RWPE2 (cell line): Measurements from ENCODE around the gene UTRN.
A peak's percentile ranks its signal among the peaks of the same experiment; 100 is the strongest.

Source experiments
- ATAC-seq: fragments of 200-7000 bp; cut with Tn5 transposase; 3 replicates; pipeline ENCODE4 v1.9.1; 2021; ENCODE audit warnings: low read depth
- DNase-seq: peaks from one replicate; pipeline ENCODE4 v3.0.0-alpha.2; 2020; ENCODE audit warnings: low spot score
- H3K27ac ChIP-seq: fragments of 450-650 bp; 2 replicates; pipeline ENCODE4 v1.5.1; 2017; ENCODE audit warnings: mild to moderate bottlenecking; ENCODE audit not compliant: poor library complexity, severe bottlenecking
- H3K27me3 ChIP-seq: fragments of 250-450 bp; sonication (Bioruptor Pico); 2 replicates; pipeline ENCODE4 v1.5.1; 2021; ENCODE audit warnings: mild to moderate bottlenecking, moderate library complexity; ENCODE audit not compliant: insufficient read depth, poor library complexity, severe bottlenecking
- H3K36me3 ChIP-seq: fragments of 250-450 bp; sonication (Bioruptor Pico); 2 replicates; pipeline ENCODE4 v1.5.1; 2020; ENCODE audit warnings: low read depth, mild to moderate bottlenecking, moderate library complexity
- H3K4me1 ChIP-seq: fragments of 250-450 bp; sonication (Bioruptor Pico); 2 replicates; pipeline ENCODE4 v1.5.1; 2021; ENCODE audit warnings: mild to moderate bottlenecking, moderate library complexity; ENCODE audit not compliant: insufficient read depth, poor library complexity, severe bottlenecking
- H3K4me3 ChIP-seq: fragments of 250-450 bp; sonication (Bioruptor Pico); 2 replicates; pipeline ENCODE4 v1.5.1; 2021; ENCODE audit warnings: mild to moderate bottlenecking, moderate library complexity; ENCODE audit not compliant: severe bottlenecking
- H3K9me3 ChIP-seq: fragments of 250-450 bp; sonication (Bioruptor Pico); 2 replicates; pipeline ENCODE4 v1.5.1; 2021; ENCODE audit warnings: mild to moderate bottlenecking, moderate library complexity; ENCODE audit not compliant: severe bottlenecking
- TF ChIP-seq, protein P1 (sequence below): fragments of 450-650 bp; IDR thresholded peaks from one replicate; pipeline ENCODE4 v1.5.1; 2017; ENCODE audit warnings: mild to moderate bottlenecking, moderate library complexity; ENCODE audit not compliant: poor library complexity, severe bottlenecking

The UTRN gene

DNA sequence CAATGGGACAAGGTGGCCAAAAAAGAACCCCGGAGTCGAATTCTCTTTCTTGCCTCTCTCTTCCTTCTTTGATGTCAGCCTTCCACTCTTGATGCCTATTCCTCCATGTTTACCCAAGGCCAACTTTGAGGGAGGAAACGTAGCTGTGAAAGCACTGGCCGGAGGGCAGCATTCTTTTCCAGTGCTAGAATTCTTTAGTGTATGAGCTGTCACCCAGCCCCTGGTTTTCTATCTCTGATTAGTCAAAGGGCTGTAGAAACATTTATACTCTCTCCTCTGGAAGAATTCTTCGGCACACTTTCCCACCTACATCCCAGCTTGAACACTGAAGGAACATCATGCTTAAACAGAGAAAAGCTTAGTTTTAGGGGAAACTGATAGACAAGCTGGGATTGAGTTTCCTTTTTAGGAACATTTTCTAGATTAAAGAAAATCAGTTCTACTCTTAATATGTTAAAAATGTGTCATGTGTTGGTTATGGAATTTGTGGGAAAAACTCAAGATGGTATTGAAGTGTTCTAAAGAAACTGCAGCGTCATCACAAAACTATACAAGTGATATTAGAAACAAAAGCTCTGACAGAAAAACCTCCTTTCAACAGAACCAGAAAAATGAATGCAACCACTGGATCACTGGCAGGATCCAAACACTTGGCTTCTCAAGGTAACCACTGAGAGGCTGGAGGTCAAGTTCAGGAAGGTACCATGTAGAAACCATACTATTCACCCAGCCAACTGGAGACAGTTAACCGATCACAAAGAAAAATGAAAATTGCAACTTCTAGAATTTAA lies 20.7 kb upstream of the UTRN start:
- H3K27ac ChIP-seq: peak overlapping the region; percentile 97
- no peaks in the 10 kb centered on the region for H3K36me3 ChIP-seq
- DNase-seq (peak; percentile 87), ATAC-seq (peak; percentile 86)
- H3K27me3 ChIP-seq: no peaks in the 10 kb centered on the region
- H3K9me3 ChIP-seq: no peaks in the 10 kb centered on the region
- no peak overlapping the region for H3K4me3 ChIP-seq
- peaks cover 33% of the 10 kb centered on the region for H3K4me1 ChIP-seq
- TF ChIP-seq, protein P1, sequence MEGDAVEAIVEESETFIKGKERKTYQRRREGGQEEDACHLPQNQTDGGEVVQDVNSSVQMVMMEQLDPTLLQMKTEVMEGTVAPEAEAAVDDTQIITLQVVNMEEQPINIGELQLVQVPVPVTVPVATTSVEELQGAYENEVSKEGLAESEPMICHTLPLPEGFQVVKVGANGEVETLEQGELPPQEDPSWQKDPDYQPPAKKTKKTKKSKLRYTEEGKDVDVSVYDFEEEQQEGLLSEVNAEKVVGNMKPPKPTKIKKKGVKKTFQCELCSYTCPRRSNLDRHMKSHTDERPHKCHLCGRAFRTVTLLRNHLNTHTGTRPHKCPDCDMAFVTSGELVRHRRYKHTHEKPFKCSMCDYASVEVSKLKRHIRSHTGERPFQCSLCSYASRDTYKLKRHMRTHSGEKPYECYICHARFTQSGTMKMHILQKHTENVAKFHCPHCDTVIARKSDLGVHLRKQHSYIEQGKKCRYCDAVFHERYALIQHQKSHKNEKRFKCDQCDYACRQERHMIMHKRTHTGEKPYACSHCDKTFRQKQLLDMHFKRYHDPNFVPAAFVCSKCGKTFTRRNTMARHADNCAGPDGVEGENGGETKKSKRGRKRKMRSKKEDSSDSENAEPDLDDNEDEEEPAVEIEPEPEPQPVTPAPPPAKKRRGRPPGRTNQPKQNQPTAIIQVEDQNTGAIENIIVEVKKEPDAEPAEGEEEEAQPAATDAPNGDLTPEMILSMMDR: no peak

DNA sequence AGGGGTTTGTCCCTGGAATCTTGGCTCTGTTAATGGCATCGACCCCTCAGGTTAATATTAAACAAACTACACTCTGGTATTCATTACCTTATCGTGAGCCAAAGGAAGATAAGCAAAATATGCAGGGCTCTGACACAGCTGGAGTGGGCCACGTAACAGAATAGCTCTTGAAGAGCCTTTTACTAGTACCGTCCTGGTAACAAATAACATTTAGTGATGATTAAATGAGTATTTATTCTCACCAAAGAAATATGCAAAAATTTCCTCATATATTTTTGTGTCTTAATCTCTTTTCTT lies 20.1 kb upstream of the UTRN start:
- Histone ChIP-seq H3K36me3 (no peaks in the 10 kb centered on the region), H3K9me3 (no peaks in the 10 kb centered on the region), H3K27me3 (no peaks in the 10 kb centered on the region), H3K27ac (peak overlapping the region; percentile 97), H3K4me3 (no peak overlapping the region), H3K4me1 (peaks cover 33% of the 10 kb centered on the region)
- TF ChIP-seq, protein P1: no peak
- DNase-seq (no peak), ATAC-seq (no peak)

DNA sequence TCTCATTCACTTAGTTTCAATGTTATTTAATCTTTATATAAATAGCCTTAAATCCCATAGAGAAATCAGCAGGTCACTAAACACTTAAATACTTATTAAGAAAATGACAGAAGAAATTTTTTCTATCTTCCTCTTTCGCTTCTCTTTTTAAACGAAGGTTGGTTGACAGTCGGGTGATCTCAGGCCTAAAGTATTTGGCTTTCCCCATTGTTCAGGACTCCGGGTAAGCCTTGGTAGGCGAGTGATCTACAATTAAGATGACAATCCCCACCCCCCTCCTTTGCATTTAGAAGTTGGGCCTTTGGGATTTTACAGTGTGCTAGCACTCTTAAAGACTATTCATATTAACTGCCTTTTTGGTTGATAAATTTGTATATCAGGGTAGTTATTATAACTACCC lies 19.7 kb upstream of the UTRN start:
- TF ChIP-seq, protein P1: no peak
- H3K36me3 ChIP-seq: no peaks in the 10 kb centered on the region
- peaks cover 33% of the 10 kb centered on the region for H3K4me1 ChIP-seq
- no peak overlapping the region for H3K4me3 ChIP-seq
- H3K27ac ChIP-seq: peak overlapping the region; percentile 97
- no peaks in the 10 kb centered on the region for H3K27me3 ChIP-seq
- peak; percentile 50; the same call in 2 of the 3 replicates for ATAC-seq
- no peaks in the 10 kb centered on the region for H3K9me3 ChIP-seq
- no peak for DNase-seq

DNA sequence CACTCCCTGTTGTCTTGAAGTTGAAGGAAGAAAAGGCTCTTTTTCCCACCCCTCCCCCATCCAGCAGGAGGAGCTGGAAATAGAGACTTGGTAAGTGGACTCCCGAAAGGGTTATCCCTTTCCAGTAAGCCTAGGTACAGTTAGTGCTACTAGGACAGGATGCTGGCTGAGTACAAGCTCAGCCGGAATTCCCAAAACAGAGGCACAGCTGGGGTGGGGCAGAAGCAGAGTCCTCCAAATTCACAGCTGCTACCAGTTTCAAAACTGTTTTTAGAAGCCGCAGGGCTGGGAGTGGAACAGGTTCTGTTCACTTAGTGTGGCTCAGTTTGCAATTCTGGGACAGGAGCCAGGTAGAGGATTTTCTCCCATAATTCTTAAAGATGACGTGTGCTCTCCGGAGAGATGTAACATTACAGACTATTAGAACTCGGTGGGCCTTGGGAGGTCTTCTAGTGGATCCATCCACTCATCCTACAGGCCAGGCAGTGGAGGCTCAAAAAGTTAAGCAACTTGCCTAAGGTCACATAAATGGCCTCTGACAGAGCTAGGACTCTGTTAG lies 19.0 kb upstream of the UTRN start:
- Histone ChIP-seq H3K27me3 (no peaks in the 10 kb centered on the region), H3K36me3 (no peaks in the 10 kb centered on the region), H3K9me3 (no peaks in the 10 kb centered on the region), H3K4me1 (peaks cover 33% of the 10 kb centered on the region), H3K27ac (peak overlapping the region; percentile 97), H3K4me3 (no peak overlapping the region)
- TF ChIP-seq, protein P1: no peak
- DNase-seq (peak; percentile 94), ATAC-seq (peak; percentile 81)

DNA sequence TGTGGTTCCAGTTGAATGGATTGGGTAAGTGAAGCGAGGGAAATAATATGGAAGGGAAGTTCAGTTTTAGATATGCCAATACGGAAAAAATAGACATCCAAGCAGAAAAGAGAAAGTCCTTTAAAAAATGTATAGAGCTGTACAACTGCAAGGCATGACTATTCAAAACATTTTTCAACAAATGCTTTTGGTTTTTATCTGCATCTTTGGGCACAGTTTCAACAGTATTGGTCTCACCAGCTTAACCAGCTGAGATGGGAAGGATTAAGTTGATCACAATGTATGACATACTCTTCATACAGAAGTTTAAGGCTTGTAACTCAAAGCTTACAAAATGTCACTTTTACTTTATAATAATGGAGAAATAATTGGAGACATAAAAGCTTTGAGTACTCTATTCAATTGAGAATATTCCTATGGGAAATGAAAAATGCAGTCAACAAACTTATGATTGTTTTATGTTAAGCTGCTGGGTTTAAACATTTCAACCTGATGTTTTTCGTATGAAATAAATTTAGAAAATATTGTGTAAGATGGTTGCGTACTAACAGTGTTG lies 16.3 kb upstream of the UTRN start:
- no peak for ATAC-seq
- Histone ChIP-seq H3K4me3 (no peak overlapping the region), H3K27me3 (no peaks in the 10 kb centered on the region), H3K27ac (no peak overlapping the region), H3K36me3 (no peaks in the 10 kb centered on the region), H3K4me1 (peaks cover 28% of the 10 kb centered on the region), H3K9me3 (no peaks in the 10 kb centered on the region)
- TF ChIP-seq, protein P1: no peak
- no peak for DNase-seq
